Cardiac septum (tissue), 1 donor: ENCODE results near the gene DHX15. TPM values are rescaled to one million over a fixed set of nuclear protein-coding genes. Genes with fewer than 3 reads are reported as not detected.
"Not testable (repeated sequence)": the region's sequence is repeated elsewhere in the genome, so short reads cannot be mapped to it uniquely, and the experiment has no call there.

ENCODE experiments used
- DNase-seq: peaks from one replicate; pipeline ENCODE4 v3.0.0-alpha.2; 2020; ENCODE audit warnings: low spot score
- intact Hi-C: fragments of 100-400 bp; cut with DNase I; formaldehyde crosslinking; loops from one replicate; pipeline ENCODE4 v1.14.0; 2022
- microRNA-seq: library from miRNA; unstranded; fragments of <30 nt; microRNA quantifications from one replicate; pipeline ENCODE4 v1.2.0, GENCODE V29; 2020
- total RNA-seq: library from RNA; stranded (reverse); fragmentation: NEBNext Ultra II Directional; extraction: Animal tissue kit (Norgen Biotek cat#: 25700); gene quantifications from one replicate; pipeline ENCODE4 v1.2.1, GENCODE V29; 2021
- donor health status: DM: no; HTN: no; CAD: no.

The DHX15 gene
- total RNA-seq, 1 donor from 2014 or later: 62.6 TPM

- intact Hi-C loops: no loop called here
- DNase-seq: no peak
These were observed 75.8 kb downstream of the DHX15 start for GRCh38 chr4:24508541-24508940.

GRCh38 chr4:24507439-24507838 is 76.9 kb downstream of the DHX15 start:
- intact Hi-C loops: no loop called here
- DNase-seq: no peak

DNA sequence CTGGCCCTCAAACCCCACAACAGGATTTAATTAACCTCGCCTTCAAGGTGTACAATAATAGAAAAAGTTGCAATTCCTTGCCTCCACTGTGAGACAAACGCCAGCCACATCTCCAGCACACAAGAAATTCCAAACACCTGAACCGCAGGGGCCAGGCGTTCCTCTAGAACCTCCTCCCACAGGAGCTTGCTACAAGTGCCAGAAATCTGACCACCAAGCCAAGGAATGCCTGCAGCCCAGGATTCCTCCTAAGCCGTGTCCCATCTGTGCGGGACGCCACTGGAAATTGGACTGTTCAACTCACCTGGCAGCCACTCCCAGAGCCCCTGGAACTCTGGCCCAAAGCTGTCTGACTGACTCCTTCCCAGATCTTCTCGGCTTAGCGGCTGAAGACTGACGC is 81.3 kb downstream of the DHX15 start:
- intact Hi-C loops, DNase-seq: not testable (repeated sequence)

GRCh38 chr4:24497221-24497620 is 87.1 kb downstream of the DHX15 start:
- DNase-seq: no peak
- intact Hi-C loops: no loop called here

DNA sequence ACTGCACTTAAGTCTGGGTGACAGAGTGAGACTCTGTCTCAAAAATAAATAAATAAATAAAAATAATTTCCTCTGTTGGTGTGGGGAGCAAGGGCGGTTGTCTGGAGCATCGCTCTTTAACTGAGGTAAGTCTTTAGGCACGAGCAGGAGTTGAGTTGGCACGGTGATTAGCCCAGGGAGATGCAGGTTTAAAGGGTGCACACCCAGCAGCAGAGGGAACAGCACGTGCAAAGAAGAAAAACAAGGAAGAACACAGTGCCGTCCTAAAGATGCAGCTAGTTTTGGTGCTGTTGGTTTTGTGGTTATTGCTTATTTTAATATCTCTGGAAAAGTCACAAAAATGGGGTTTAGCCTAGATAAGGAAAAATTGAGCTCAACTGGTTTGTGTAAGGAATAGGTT is 87.8 kb downstream of the DHX15 start:
- intact Hi-C loops: no loop called here
- DNase-seq: no peak

- intact Hi-C loops: no loop called here
- no peak for DNase-seq
These were observed 89.0 kb downstream of the DHX15 start for GRCh38 chr4:24495388-24495787.

GRCh38 chr4:24489870-24490269 is 94.5 kb downstream of the DHX15 start:
- intact Hi-C loops: loop anchor here (5.0 to 10.0 kb wide), 3 partner anchors 197 to 657 kb away; no protein-coding TSS in a partner anchor
- DNase-seq: no peak

GRCh38 chr4:24488399-24489164 is 95.8 kb downstream of the DHX15 start:
- intact Hi-C loops: loop anchor here (5.0 to 10.0 kb wide), 3 partner anchors 199 to 659 kb away; no protein-coding TSS in a partner anchor
- DNase-seq: no peak

GRCh38 chr4:24482871-24483270 is 101.5 kb downstream of the DHX15 start:
- no peak for DNase-seq
- intact Hi-C loops: loop anchor here (10.0 kb wide), 1 partner anchor 502 kb away; no protein-coding TSS in a partner anchor

- intact Hi-C loops: no loop called here
- DNase-seq: no peak
These were observed 106.4 kb downstream of the DHX15 start for GRCh38 chr4:24477919-24478318.

Small RNA genes lying within 50 kb of the gene (microRNA-seq; reads per million reads assigned to microRNA genes)
- gene MIR573: not detected

Other genes with a start within 250 kb of the DHX15 start
- 115 TPM for gene SOD3, start 211.0 kb upstream of the DHX15 start, total RNA-seq